Muscle of back (tissue), 13 donors: ENCODE results near the gene RSPO1. TPM values are rescaled to one million over a fixed set of nuclear protein-coding genes. Genes with fewer than 3 reads are reported as not detected.
"Not testable (repeated sequence)": the region's sequence is repeated elsewhere in the genome, so short reads cannot be mapped to it uniquely, and the experiment has no call there.

Source experiments
- DNase-seq, 3 donors: peaks; one replicate each; pipeline versions ENCODE4 v3.0.0 to v3.0.0-alpha.2; 2013
- long read RNA-seq, 9 donors: transcript quantifications; one replicate each; lab custom pipeline, GENCODE V29; 2026
- polyA plus RNA-seq, 10 donors: library from polyadenylated mRNA; unstranded; fragments of 120-200 nt; gene quantifications; one replicate each; pipeline ENCODE4 v1.2.1, GENCODE V29; 2013; ENCODE audit not compliant: insufficient read length in 10 of 10

Gene RSPO1, protein sequence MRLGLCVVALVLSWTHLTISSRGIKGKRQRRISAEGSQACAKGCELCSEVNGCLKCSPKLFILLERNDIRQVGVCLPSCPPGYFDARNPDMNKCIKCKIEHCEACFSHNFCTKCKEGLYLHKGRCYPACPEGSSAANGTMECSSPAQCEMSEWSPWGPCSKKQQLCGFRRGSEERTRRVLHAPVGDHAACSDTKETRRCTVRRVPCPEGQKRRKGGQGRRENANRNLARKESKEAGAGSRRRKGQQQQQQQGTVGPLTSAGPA
- 1 to 10 TPM in 2 of 10 donors, under 1 TPM in 3, not detected in 5; 0.09 to 2.8 (median 0.16) TPM for polyA plus RNA-seq
- long read RNA-seq, donor 1: 0 reads
- long read RNA-seq, donor 2: 0 reads
- long read RNA-seq, donor 3: 0 reads
- long read RNA-seq, donor 4: 0 reads
- long read RNA-seq, donor 5: 0 reads
- long read RNA-seq, donor 6: 0 reads
- long read RNA-seq, donor 7: 0 reads
- long read RNA-seq, donor 8: 0 reads
- long read RNA-seq, donor 9: 0 reads

DNA sequence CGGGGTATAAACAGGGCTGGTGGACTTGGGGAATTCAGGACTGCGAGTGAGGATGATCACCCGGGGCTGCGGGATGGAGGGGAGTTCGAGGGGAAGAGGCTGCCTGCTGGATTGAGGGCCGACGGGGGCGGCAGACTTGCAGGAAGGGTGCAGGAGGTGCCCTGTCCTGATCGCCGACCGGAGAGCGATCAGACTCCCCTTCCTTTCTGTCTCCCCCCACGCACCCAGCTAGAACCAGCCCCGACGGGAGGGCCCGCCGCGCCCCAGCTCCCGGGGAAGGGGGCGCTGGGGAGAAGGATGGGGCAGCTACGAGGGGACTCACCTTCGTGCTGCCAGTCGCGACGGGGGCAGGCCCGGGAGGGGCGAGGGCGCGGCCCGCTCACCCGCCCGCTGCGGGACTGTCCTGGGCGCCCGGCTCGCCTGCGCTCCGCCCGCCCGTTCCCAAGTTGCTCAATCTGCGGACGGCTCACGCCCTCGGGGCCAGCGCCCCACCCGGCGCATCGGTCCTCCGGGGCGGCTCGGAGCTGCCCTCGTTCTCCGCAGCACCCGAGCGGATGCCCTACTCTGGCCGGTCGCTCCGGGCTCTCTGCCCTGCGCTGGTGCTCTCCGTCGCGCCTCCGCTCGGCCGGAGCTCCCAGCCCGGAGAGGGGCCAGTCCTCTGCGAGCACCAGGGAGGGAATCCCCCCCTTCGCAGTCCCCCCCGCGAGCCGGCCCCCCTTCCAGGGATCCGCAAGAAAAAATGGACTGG lies at the start of gene RSPO1:
Gene RSPO1 (minus strand): TSS at position 649 of the 748 bp plus-strand sequence. CDS start 5,231 bp downstream, outside the sequence.
- peak in 2 of 3 donors; percentile 5 to 40 for DNase-seq

DNA sequence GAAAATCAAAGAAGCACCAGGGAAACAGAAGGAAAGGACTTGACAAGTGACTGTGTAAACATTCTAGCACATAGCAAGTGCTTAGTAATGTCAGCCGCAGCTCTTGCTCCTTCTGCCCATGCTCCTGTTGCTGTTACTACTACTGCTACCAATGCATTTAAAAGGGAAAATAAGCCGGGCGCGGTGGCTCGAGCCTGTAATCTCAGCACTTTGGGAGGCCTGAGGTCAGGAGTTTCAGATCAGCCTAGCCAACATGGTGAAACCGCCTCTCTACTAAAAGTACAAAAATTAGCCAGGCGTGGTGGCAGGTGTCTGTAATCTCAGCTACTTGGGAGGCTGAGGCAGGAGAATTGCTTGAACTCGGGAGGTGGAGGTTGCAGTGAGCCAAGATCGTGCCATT lies 49.5 kb upstream of the RSPO1 start:
- DNase-seq: not testable (repeated sequence)

DNA sequence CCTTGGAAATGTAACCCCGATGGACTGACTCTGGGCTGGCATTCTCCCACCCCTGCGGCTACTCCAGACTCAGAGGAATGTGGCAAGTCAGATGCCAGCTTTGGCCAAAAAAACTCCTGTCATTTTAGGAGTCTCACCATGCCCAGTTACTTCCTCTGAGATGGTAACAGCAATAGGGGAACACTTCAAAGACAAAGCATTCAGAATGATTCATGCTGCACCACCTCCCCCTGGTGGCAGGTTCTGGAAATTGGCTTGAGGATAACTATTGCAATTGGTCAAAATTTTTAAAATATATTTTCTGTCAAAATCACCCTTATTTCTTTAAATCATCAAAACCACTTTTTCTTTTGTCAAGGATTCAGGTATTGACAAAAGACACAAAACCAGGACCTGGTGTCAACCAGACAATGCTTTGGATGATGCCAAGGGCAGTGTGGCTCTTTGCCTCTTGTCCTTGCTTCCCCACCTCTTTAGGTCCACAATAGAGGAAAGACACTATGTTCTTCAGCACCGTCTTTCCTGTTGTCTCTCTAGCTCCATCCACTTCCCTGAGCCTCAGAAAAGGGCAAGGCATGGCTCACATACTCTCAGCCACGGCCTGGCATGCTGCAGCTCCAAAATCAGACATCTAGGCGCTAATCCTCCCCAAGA lies 47.8 kb upstream of the RSPO1 start:
- peak; percentile 51 to 79 (median 75) for DNase-seq

DNA sequence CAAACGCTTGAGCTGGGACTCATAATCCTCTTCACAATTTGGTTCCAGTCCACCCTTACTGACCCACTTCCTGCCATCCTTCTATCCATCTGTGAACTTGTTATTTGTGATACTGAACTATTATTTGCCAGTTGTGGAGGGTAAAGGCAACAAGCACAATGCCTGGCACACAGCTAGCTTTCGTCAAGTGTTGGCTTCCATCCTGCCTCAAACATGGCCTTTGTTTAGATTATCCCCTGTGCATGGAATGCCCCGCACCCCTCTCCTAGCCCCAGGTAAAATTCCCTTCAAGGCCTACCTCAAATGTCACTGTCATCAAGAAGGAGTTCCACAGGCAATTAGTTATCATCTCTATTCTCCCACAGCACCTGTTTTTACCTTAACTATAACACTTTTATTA lies 46.2 kb upstream of the RSPO1 start:
- no peak for DNase-seq

DNA sequence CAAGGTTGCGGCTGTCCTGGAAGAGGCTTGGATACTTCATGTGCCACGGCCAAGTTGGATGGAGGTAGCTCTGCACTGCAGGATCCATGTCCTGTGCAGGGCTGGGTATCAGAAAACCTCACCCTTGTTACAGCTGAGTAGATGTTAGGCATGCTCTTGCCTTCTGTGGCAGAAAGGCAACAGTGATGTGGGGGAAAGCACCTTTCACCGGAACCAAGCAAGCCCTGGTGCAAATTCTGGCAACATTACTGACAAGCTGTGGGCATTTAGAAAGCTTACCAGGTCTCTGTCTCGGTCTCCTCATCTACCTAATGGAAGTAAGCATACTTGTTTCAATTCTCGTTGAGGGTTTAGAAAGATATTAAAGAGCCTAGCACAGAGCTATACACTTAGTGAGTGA lies 43.1 kb upstream of the RSPO1 start:
- no peak for DNase-seq

DNA sequence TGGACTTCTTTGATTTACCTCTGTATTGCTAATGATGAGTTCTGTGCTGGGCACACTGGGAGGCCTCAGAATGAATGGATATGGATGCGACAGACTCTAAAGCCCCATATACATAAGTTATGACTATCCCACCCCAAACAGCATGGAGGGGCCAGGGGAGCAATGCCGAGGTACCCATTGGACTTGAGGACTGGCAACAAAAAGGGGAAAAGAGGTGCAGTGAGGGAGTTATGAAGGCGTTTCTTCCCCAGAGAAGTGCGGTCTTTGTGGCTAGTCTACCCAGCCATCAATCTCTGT lies 42.4 kb upstream of the RSPO1 start:
- no peak for DNase-seq

DNA sequence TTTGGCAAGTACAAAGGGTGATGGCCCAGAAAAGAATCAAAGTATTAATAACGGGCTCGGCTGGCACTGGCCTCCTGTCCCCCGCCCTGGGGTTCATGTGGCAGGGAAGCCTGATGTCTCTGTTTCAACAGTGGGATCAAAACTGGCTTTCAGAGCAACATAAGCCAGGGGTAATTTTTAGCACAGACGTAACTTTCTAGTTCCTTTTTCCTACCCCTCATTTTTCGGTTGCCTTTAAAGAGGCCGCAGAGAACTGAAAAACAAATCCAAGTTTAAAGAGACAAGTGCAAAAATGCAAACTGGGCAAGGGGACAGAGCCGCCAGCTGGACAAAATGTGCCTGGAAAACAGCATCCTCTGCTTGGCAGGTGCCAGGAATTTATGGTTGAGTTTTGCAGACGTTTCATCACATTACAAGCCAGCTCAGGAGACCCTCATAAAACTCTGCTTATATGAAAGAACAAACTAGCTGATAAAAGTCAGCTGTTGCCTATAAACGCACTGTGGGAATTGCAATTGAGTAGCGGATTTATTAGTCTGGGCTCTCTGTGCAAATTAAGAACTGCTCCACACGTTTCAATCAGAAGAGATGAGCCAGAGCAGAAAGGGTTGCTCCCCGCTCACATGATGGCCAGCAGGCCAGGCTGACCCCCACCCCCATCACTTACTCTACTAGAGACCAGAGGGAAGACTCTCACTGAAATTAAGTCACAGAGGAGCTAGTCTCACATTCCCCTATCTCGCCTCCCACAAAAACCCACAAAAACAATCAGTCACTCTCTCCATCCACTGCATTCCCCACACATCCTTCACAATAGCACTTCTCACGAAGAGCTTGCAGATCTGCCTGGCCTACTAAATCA lies 41.8 kb upstream of the RSPO1 start:
- peak in 2 of 3 donors; percentile 53 to 79 for DNase-seq

DNA sequence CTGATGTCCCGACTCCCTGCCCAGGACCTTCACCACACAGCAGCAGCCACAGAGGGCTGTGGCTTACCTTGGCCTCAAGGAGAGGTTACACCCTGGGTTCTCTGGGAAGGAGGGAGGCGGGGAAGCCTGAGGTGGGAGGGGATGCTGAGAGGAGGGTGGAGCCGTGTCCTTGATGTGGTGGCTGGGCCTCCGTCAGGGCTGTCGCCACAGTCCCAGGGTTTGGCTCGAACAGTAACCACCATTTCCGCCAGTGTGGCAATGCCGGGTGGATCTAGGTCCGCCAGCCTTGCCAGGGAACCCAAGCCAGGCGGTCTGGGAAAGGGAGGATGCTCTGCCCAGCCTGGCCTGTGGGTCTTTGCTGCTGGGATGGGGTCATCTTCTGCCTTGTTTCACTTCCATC lies 39.2 kb upstream of the RSPO1 start:
- DNase-seq: no peak

DNA sequence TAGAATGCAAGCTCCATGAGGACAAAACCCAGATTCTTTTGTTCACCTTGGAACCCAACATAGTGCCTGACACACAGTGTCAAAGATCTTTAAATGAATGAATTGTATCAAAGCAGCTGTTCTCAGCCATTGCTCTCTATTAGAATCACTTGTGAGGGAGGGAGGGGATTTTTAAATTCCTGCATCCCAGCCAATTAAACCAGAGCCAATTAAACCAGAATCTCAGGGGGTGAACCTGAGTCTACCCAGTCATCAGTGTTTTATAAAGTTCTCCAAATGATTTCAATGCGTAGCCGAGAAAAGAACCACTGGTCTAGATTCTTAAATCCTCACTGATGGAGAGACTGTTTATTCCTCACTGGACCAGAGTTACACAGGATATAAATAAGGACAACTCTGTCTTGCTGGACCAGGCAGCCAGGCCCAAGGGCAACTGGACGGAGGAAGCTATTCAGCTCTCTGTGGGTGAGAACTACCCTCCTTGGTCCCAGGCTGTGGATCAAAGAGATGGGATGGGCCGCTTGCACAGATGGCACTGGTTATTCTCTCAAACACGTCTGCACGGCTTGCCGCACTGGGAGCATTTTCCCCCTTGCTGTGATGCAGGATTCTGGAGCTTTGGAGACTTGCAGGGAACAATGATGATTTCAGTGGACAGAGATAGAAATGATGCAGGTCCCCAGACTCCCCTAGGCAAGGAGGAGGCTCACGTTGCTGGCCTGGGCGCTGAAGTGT lies 37.6 kb upstream of the RSPO1 start:
- DNase-seq: no peak

DNA sequence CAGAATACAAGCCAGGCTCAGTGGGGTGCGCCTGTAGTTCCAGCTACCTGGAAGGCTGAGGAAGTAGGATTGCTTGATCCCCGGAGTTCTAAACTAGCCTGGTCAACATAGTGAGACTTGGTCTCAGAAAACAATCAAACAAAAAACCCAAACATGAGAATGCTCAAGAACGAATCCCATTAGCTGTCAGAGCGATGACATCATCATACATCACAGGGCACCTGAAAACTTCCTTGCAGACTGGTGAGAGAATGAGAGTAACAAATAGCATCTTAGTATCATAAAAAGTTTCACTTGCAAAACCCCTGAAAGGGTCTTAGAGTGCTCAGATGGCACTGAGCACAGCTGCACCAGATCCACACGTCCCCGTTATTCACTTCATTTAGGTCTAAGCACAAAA lies 36.6 kb upstream of the RSPO1 start:
- no peak for DNase-seq

DNA sequence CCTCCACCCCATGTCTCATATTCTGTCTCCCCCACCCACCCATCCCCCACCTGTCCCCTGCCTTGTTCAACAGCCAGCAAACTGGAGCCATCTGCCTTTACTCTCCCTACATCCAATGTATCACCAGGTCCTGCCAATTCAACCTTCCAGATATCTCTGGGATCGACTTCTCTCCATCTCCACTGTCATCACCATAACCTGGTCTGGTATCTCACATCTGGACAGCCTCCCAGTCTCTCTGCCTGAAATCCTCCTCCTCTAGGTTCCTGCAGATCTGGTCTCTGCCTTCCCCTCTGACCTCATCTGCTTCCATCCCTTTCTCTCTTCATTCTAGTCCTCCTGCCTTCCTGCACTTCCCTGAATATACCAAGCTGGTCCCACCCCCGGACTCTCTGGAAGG lies 35.4 kb upstream of the RSPO1 start:
- no peak for DNase-seq

DNA sequence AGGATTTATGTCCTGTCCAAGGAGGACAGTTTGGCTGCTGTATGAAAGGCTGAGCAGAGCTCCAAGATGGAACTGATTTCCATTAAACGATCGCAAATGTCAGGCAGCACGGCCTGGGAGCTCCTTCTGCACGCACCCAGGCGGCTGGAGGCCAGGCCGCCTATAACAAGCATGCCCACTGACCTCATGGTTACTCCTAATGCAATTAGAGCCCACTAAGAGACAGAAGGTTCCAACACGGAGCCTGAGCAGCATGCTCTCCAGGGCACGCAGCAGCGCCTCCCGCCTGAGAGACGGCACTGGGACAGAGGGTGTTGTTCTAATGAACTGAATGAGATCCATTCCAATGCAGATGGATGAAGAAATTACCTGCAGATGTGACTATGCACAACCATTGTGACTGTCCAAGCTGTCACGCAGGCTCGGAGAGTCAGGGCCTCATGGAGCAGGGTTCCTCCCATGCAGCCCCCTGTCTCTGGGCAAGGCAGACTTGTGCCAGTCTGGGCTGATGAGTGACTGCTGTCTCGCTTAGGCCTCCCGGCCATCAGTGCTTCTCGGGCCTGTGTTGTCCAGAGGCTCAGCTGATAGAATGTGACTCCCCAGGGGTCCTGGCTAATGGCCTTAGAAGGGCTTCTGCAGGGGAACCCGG lies 32.5 kb upstream of the RSPO1 start:
- DNase-seq: peak in 2 of 3 donors; percentile 53 to 77

DNA sequence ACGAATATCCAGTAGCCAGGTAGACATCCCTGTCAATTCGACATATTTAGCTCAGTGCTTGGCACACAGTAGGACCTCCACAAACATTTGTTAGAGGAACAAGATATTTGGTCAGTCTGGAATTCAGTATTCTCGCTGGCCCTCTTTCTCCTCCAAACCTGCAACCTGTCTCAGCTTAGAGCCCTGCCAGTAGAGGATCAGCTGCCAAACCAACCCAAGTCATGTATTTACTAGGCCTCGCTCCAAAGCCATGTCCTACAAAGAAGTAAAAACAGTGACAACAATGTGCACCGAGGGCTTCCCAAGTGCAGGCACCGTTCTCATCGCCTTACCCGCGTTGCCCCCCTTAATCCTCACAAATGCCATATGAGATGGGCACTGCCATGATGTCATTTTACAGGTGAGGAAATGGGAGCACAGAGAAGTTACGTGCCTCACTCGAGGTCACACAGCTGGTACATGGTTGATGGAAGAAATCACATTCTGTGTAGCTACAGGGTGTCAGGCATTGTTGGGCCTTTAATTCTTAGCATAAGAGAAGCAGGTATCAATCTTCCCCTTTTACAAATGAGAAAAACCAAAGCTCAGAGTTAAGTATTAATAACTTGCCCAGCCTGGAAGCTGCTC lies 31.7 kb upstream of the RSPO1 start:
- peak in 1 of 3 donors; percentile 33 for DNase-seq

DNA sequence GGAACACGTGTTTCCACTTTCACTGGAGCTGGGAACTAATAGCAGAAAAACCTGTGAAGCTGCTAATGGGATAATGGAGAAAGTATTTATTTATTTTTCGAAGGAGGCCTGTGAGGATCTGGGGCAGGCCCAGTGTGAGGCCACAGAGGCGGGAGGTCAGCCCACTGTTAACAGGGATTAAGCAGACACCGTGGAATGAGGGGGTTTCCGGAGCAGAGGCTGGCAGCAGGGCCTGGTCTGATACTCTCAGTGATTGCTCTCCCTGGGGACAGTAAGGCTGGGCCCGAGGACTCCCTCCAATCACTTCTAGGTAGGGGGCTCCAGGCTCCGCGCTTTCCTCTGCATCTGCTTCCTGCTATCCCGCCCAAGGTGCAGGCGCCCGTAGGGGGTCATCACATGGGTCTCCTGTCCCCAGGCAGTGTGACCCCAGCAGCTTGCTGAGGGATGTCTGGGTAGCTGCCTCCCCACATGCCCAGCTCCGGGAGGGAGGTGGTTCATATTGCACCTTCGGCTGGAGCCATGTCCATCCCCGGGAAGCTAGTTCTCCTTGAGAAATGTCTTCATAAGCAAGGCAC lies 28.8 kb upstream of the RSPO1 start:
- no peak for DNase-seq

DNA sequence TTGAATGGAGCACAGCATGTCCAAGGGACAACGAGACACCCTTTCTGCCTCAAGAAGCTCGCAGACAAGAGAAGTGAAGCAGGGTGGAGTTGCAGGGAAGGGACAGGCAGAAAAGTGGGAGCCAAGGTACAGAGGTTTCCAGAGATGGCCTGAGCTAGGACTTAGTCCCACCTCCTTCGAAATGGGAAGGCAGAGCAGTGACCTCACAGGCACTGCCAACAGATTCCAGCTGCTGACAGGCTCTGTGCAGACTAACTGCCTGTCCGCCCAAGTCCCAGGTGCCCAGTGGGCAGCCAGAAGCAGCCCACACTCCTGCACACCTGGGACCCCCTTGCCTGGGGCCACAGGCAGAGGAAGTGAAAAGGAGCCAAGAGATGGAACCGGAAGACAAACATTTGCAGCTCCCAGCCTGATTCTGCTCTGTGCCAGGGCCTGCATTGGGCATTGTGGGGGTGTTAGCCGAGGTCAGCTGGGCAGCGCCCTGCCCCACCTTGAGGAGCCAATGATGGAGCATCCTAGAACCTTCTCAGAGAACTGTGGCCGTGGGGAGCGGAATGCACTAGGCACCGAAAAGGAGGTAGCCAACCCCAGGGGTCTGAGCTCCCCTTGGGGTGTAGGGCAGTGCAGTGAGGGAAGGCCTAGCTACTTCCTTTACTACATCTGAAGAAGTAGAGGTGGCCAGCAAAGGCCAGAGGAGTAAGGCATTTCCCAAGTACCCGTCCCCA lies 27.5 kb upstream of the RSPO1 start:
- no peak for DNase-seq

DNA sequence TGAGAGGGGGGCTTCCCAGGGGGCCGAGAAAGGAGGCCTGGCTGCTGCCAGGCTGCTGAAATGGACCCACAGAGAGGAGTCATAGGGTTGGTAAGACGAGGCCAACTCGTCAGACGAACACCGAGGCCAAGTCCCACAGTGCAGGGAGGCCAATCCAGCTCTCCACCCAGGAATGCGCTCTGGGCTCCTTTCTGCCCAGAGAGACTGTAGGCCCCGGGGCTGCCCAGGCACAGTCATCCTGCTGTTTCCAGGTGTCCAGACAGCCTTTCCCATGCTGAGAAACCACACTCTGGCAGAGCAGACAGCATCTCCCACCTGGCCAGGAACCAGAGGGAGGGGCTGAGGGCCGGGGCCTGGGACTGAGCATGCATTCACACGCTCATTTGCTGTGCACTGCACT lies 26.7 kb upstream of the RSPO1 start:
- no peak for DNase-seq

DNA sequence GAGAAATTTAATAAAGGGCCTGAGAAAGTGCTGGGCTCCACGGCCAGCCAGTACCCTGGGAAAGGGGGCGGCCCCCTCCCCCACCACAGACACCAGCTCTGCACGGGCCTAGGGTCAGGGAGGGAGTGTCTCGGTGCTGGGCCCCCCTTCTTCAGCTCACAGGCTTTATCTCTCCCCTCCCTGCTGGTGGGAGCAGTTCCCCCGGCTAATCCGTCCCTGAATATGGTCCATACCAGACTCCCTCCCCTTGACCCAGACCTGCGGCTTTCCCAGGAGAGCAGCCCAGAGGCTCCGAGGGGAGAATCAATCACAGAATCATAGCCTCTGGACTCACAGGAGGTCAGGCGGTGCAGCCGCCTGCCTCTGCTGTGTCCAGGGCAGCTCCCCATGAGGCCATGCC lies 26.0 kb upstream of the RSPO1 start:
- no peak for DNase-seq

DNA sequence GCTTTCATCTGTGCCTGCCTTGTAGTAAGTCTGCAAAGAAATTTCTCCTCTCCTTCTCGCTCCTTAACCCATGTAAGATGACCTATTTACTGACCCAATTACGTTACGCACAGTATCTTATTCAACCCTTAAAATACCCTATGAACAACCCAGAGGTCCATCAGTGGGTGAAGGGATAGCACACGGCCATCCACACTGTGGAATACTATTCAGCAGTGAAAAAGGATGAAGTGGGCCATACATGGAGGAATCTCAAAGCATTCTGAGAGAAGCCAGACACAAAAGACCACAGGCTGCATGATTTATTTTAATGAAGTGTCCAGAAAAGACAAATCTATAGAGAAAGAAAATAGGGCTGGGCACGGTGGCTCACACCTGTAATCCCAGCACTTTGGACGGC lies 23.8 kb upstream of the RSPO1 start:
- DNase-seq: no peak
